HG02798 (cell line): ENCODE measurements around the gene FKBP11.

Source experiments
- ATAC-seq: cut with Tn5 transposase; IDR thresholded peaks from one replicate; pipeline ENCODE4 v1.9.1; 2021; ENCODE audit warnings: mild to moderate bottlenecking; ENCODE audit not compliant: unreplicated experiment, poor library complexity

Gene FKBP11

DNA sequence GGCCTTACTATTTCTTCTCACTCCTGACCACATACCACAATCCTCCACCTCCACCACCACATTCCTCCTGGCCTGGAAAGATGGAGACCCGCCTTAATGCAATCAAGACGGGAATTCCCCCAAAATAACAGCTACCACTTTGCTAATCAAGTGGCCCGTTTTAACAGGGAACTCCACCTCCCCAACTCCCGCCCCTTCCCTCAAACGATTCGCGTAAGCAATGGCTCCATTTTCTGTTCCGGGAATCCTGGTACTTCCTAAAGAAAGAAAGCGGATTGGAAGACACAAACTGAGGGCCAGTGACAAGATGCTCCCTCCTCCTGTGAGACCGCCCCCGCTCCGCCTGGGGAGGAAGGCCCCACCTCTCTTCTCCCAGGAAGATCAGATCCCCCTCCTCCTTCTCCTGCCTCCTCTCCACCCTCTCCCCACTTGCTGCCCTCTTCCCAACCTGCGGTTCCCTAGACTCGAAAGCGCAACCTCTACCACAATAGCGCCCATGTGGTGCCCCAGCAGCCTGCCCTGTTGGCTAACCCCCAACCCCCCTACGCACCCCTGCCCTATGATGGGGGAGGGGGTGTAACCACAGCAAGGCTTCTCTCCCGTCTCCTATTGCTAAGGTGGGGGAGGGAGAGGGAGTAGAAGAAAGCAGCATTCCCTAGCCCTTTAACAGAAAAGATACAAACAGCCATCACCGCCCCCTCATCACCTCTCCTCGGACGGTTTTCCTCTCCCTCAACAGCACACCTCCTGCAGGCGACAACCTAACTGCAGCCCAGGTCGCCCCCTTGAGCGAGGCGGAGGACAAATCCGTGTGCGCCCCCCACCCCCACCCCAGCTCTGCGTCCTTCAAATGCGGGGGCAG is 31.2 kb upstream of the FKBP11 start:
- ATAC-seq, result no peak

DNA sequence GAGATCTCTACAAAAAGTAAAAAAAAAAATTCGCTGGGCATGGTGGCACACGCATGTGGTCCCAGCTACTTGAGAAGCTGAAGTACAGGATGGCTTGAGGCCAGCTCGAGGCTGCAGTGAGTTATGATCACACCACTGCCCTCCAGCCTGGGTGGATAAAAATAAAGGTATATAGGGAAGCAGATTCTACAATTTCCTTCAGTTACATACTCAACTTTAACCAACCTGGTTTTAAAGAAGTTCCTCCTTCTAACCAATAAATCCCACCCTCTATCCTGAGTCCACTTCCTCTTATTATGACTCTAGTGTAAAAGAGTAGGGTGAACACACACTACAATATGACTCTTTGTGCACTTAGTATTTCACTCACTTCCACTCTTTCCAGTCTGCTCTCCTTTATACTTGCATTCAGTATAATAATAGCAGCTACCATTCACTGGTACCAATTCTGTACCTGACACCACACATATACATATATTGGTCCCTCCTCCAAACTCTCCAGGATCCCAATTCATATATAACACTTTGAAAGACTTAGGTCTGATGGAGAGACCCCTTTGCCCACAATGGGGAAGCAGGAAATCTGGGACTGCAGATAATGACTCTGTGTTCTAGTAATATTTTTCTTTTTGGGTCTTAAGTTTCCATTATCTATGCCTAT is 29.7 kb upstream of the FKBP11 start:
- no peak for ATAC-seq

DNA sequence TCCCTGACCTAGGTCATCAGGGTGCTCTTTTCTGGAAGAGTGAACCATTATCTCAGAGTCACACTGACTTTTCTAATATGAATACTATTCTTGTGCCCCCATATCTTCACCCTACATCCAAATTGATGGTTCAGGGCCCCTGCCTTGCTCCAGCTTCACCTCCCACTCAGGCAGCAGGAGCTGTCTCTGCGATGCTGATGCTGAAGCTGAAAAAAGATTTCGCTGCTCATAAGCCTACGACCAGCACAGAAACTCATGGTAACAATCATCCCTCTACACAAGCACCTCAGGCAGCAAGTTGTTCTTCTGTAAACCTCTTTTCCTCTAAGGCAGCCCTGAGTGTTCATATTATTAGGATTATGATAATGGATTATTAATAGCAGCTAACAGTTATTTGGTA is 28.8 kb upstream of the FKBP11 start:
- no peak for ATAC-seq

DNA sequence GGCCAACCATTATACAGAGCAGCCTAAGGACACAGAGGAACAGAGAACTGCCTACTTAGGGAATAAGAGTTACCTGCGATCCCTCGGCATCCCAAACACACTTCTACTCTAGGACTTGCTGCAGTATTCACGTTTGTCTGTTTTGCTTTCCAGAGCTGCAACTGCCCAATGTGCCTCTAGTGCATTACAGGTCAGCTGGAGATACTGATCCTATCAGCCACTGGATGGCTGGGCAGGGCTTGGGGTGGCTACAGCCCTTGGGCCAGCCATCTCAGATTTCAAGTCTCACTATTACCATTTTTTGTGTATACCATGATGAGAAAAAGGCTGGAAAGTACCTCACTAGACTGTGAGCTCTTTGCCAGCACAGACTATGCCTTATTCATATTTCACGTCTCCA is 27.4 kb upstream of the FKBP11 start:
- no peak for ATAC-seq

DNA sequence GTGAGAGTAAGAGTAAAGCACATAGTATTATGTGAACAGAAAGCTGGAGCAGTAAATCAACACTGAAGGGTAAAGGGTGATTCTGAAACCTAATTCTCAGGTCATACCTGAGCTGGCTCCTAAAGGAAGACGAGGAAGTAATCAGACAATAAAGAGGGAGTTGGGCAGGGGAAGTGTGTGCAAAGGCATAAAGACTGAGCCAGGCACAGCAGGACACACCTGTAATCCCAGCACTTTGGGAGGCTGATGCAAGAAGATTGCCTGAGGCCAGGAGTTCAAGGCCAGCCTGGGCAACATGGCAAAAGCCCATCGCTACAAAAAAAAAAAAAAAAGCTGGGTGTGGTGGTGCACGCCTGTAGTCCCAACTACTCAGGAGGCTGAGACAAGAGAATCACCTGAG is 22.4 kb upstream of the FKBP11 start:
- ATAC-seq, result no peak

DNA sequence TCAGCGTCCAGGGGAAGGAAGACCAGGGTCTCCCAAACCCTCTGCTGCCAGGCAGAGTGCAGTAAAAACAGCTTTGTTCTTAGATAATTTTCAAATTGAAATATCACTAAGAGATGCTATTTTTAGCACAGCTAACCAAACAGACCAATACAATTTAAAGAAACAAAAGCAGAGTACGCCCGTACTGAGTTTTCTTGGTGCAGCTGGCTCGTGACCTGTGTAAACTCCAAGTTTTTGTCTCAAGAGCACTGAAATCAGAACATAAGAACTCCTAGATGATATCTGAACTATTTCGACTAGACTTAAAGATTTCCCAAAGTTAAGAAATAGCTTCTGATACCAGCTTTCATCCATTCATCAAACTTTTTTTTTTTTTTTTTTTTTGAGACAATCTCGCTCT is 21.7 kb upstream of the FKBP11 start:
- no peak for ATAC-seq

DNA sequence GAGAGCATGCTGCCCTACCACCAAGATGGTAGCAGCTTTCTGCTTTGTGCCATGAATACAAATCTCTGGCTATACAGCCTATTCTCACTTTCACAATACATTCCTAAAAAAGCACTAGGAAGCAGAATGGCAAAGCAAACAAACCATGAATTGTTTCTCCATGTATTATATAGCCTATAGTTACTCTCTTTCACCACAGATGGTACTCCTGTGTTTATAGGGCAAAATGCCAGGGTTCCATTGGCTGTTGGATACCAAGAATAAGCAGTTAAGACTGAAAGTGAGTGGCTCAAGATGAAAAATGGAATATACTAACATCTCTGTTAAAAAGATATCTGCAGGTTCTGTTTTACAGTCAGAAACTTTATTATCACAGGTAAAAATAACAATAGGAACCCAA is 20.9 kb upstream of the FKBP11 start:
- ATAC-seq, result no peak

DNA sequence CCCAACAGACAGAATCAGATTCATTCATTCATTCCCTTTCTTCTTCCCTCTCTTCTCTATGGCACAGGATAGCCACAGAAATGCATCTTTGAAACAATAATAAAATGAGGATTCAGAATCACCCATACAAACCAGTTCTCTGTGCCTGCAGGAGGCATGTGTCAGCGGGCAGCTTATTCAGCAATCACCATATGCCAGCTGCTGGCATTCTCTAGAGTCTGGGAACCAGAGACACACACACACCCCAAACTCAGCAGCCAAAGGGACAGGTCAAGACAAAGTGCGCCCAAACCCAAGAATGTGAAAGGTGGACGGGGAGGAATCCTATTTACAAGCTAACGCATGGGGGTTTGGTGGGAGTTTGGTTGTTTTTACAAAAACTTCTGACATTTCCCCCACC is 17.9 kb upstream of the FKBP11 start:
- ATAC-seq, result no peak

DNA sequence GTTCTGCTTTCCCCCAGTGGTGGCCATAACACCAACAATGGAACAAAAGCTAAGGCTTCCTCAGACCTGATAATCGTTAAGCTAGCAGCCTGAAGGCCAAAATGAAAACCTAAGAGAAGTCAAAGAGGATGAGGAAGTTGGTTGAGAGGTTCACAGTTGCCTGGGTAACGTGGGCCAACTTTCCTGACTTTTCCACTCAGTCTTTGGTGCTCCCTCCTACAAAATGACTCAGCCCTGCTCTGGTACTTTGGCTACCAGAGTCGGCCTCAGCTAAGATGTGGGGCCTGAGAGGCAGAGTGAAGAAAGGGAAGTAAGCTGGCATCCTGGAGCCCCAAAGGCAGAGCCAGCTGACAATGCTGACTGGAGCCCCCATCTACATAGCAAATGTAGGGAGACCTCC is 14.9 kb upstream of the FKBP11 start:
- ATAC-seq, result no peak

DNA sequence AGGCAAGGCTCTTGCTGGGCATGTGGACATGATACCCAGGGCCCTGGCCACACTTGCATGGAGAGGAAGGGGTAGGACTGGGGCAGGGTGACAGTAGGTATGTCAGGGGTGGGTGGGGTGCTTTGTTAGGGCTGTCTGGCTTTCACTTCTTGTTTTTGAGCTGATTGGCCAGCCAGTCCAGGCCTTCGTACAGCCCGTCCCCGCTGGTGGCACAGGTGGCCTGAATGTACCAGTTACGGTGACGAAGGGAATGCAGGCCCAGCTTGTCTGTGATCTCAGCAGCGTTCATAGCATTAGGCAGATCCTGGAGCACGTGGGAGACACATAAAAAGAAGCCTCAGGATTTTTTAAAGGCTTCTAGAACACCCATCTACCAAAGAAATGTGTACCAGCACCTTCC is 13.5 kb upstream of the FKBP11 start:
- no peak for ATAC-seq

DNA sequence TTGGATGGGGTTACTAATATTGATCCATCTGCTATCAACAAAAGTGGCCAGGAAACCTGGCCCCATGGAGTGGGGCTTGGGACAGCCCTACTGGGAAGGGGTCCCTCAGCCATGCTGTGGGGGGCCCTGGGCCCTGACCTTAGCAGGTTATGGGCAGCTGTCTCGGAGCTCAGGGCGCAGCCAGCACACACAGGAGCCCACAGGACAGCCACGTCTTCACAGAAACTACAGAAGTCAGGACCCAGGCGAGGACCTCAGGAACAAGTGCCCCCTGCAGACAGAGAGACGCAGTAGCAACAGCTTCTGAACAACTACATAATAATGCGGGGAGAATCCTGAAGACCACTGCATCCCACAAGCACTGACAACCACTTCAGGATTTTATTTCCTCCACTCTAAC is 11.9 kb upstream of the FKBP11 start:
- ATAC-seq, result no peak

DNA sequence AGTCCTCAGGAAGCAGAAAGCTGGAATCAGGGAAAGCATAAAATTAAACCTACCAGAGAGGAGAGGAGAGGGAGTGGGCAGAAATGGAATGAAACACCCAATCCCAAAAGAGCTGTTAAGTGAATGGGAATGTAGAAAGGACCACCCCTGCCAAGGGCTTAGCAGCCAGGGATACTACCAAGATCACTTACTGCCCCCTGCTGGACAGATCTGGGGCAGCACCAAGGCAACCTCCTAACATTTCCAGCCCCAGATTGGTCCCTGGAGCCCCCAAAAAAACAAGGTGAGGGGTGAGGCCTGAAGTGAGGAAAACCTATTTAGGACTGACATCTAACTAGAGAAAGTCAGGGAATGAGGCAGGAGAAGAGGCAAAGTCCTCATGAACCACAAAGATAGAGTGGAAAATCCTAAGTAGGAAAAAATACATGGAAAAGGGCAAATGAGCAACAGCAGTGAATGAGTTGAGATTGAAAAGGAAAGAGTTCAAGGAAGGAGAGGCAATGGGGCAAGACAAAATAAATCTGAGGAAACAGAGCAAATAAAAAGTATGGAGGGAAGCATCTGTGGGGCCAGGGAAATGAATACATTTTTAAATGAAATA is 11.2 kb upstream of the FKBP11 start:
- peak; percentile 60 for ATAC-seq

DNA sequence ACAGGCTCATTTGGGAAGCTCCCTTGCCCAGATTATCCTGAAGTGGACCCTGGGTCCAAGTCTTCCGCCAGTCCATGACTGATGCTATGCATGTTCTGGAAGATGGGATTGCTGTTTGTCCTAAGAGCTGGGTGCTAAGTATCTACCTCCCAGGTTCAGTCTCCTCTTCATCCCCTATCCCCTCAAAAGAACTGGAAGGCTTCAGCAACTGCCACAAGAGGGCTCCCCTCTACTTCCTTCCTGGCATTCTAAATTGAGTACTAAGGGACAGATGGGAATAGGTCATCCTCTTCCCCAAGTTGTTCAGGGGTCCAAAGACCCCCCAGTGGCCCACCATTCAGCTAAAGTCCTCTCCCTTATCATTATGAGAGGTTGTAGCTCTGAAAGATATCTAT is 9.0 kb upstream of the FKBP11 start:
- ATAC-seq, result no peak

DNA sequence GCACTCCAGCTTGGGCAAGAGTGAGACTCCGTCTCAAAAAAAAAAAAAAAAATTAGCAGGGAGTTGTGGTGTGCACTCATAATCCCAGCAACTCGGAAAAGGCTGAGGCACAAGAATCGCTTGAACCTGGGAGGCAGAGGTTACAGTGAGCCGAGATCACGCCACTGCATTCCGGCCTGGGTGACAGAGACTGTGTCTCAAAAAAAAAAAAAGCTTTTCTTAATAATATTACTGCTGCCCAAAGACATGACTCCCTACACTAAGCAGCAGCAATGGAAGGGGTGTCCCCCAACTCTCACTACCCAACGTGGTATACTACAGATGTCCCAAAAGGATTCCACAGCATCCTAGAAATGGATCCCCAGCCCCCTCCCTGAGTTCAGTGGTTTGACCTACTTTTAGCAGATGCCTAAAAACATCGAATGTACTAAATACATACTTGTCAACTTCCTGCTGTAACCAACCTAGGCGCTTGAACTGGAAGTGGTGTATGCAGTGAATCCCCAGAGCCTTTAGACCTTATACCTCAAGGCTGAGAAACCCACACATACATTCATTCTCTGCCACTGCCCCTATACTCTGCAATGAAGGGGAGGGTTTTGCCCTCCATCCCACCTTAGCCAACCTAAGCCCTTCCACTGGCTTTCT is 8.5 kb upstream of the FKBP11 start:
- no peak for ATAC-seq

DNA sequence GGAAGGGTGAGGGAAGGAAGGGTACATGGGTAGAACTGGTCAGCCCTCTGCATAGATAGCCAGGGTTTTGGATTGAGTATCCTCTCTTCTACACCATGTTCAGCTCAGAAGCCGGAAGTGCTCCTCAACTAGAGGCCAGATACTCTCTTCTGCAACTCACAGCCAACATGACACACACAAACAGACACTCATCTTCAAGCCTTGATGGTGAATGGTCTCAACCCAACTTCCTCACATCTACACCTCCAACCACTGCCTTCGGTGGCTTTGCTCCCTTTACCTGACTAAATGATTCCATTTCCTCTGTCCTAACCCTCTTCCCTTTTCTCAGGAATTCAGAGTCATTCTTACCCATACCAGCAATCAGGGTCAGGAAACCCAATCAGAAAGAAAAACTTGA is 7.6 kb upstream of the FKBP11 start:
- no peak for ATAC-seq

DNA sequence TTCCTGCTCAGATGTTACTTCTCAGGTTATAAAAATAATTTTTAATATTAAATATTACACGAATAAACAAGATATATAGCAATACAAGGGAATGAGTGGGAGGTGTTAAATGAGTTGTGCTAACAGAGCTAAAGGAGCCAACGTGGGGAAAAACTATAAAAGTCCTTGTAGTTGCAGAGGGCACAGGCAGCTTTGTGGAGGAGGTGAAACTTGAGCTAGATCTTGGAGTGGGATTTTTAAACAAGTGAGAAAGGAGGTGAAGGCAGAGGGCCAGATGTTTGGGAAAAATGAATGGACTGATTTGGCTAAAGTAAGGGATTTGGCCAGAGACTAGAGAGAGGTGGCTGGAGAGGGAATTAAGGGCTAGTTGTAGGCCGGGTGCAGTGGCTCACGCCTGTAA is 5.2 kb upstream of the FKBP11 start:
- no peak for ATAC-seq

DNA sequence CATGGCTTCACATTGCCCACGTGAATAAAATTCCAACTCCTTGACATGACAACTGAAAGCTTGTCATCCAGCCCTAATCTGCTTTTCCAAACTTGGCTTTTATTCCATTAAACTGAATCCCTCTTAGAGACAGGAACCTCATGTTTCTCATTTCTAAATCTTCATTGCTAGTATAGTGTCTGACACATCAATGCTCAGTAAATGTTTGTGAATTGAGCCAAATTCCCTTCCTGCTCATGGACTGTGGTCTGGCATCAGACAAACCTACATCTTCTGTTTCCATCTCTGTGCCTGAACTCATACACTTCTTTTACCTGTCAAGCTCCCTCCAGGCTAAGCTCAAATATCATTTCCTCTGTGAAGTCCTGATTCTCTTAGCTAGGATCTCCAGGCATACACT is 4.3 kb upstream of the FKBP11 start:
- ATAC-seq, result no peak

DNA sequence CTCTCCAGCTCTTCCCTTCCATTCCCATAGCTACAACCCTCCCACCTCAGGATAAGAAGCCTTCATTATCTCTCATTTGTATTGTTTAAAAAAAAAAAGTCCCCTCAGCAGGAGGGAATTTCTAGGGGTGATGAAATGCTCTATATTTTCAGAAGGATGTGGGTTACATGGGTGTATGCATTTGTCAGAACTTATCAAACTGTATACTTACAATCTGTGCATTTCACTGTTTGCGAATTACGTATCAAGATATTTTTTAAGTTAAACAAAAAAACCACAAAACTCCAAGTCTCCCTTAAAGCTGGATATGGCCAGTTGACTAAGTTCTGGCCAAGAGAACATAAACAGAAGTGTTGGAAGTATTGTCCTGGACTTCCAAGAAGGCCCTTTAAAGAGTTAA is 2.0 kb upstream of the FKBP11 start:
- ATAC-seq, result no peak

DNA sequence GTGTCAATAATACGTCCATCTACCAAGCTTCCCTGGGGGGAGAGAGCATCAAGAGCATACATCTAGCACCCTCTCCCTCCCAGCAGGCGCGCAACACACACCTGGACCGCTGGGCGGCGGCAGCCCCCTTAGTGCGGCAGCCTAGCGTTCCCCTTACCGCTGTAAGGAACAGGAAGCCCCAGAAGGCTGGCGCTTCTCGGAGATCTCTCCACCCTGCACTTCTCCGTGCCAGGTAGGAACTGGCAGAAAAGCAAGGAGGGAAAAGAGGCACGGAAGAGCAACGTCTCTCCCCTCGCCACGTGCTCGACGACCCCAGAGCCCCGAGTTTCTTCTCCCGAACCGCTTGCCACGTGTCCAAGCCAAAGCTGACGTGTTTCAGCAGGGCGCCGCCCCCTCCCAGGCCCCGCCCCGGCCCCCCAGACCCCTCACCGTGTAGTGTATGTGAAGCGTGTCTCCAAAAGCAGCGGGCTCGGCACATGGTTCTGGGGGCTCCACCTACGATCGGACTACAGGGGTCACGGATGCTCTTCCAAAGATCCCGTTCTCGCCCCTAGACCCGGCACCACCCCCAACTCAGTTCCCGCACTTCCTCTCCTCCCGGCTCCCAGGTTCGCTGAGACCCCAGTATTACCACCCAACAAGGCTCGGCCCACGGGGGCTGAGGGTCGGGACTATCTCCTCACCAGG is 532 bp downstream of the FKBP11 start:
- ATAC-seq, result peak; percentile 83

DNA sequence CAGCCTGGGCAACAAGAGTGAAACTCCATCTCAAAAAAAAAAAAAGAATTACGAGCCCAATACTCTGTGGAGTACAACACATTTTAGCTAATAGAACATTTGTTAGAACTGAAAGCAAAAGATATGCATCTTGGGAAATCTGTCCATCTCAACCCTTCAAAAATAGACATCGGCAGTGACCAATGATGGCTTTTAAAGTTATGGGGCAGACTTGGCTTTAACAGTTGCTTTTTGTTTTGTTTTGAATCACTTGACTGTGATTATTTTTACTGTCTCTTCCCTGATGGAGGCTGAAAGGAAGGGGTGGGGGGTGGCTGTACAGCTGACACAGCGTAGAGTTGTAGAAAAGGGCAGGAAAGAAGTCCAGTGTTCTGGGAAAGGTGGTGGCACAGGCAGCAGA is 2.2 kb downstream of the FKBP11 start:
- ATAC-seq, result no peak
